SK-N-SH treated with all-trans-retinoic acid at 6 μM for 48 hours (cell line): ENCODE results near the gene TUBB1.

Source experiments
- ATAC-seq: fragments of 200-7000 bp; cut with Tn5 transposase; 3 replicates; pipeline ENCODE4 v1.9.1; 2020; ENCODE audit warnings: mild to moderate bottlenecking, moderate library complexity
- ARNTL ChIP-seq: fragments of 450-650 bp; formaldehyde crosslinking; IDR thresholded peaks from 2 replicates; pipeline ENCODE4 v1.5.0; 2020; ENCODE audit warnings: low read depth, mild to moderate bottlenecking, moderate library complexity, borderline replicate concordance
- BACH2 ChIP-seq: fragments of 250-450 bp; sonication (Bioruptor Pico); IDR thresholded peaks from 2 replicates; pipeline ENCODE4 v1.9.0; 2021; ENCODE audit warnings: mild to moderate bottlenecking, borderline replicate concordance
- CSDC2 ChIP-seq: fragments of 250-450 bp; sonication (Bioruptor Pico); IDR thresholded peaks from 2 replicates; pipeline ENCODE4 v1.5.0; 2020; ENCODE audit warnings: mild to moderate bottlenecking, moderate library complexity
- GLIS3 ChIP-seq: fragments of 250-450 bp; sonication (Bioruptor Pico); IDR thresholded peaks from 2 replicates; pipeline ENCODE4 v1.5.0; 2020; ENCODE audit warnings: mild to moderate bottlenecking, moderate library complexity
- PPARA ChIP-seq: fragments of 250-450 bp; sonication (Bioruptor Pico); IDR thresholded peaks from 2 replicates; pipeline ENCODE4 v1.5.0; 2020; ENCODE audit warnings: mild to moderate bottlenecking, borderline replicate concordance
- RARB ChIP-seq: fragments of 250-450 bp; sonication (Bioruptor Pico); IDR thresholded peaks from 2 replicates; pipeline ENCODE4 v1.8.0; 2021; ENCODE audit warnings: mild to moderate bottlenecking, moderate library complexity
- SNAI2 ChIP-seq: fragments of 250-450 bp; sonication (Bioruptor Pico); IDR thresholded peaks from 2 replicates; pipeline ENCODE4 v1.5.0; 2020; ENCODE audit warnings: mild to moderate bottlenecking, moderate library complexity
- ZC3H10 ChIP-seq: fragments of 250-450 bp; sonication (Bioruptor Pico); IDR thresholded peaks from 2 replicates; pipeline ENCODE4 v1.5.1; 2021; ENCODE audit warnings: mild to moderate bottlenecking, moderate library complexity
- ZFP3 ChIP-seq: fragments of 250-450 bp; sonication (Bioruptor Pico); IDR thresholded peaks from 2 replicates; pipeline ENCODE4 v1.5.0; 2020; ENCODE audit warnings: mild to moderate bottlenecking, moderate library complexity
- ZFP30 ChIP-seq: fragments of 450-650 bp; formaldehyde crosslinking; IDR thresholded peaks from 2 replicates; pipeline ENCODE4 v1.5.0; 2022; ENCODE audit warnings: mild to moderate bottlenecking, moderate library complexity
- ZNF565 ChIP-seq: fragments of 450-650 bp; formaldehyde crosslinking; conservative IDR thresholded peaks from 2 replicates; pipeline ENCODE4 v1.5.0; 2020; ENCODE audit warnings: low read depth, mild to moderate bottlenecking, moderate library complexity
- ZNF70 ChIP-seq: fragments of 450-650 bp; formaldehyde crosslinking; IDR thresholded peaks from 2 replicates; pipeline ENCODE4 v1.5.0; 2020; ENCODE audit warnings: mild to moderate bottlenecking, moderate library complexity
- TF ChIP-seq, protein P1 (sequence below): fragments of 250-450 bp; sonication (Bioruptor Pico); IDR thresholded peaks from 2 replicates; pipeline ENCODE4 v1.8.0; 2020; ENCODE audit warnings: mild to moderate bottlenecking, moderate library complexity, borderline replicate concordance
- TF ChIP-seq, protein P2 (sequence below): fragments of 250-450 bp; sonication (Bioruptor Pico); IDR thresholded peaks from 2 replicates; pipeline ENCODE4 v1.5.1; 2020; ENCODE audit warnings: low read depth, mild to moderate bottlenecking, moderate library complexity
- TF ChIP-seq, protein P3 (sequence below): fragments of 250-450 bp; sonication (Bioruptor Pico); IDR thresholded peaks from 2 replicates; pipeline ENCODE4 v1.5.0; 2020; ENCODE audit warnings: mild to moderate bottlenecking, moderate library complexity
- TF ChIP-seq, protein P4 (sequence below): fragments of 250-450 bp; sonication (Bioruptor Pico); IDR thresholded peaks from 2 replicates; pipeline ENCODE4 v1.5.1; 2021; ENCODE audit warnings: mild to moderate bottlenecking, moderate library complexity

The TUBB1 gene

DNA sequence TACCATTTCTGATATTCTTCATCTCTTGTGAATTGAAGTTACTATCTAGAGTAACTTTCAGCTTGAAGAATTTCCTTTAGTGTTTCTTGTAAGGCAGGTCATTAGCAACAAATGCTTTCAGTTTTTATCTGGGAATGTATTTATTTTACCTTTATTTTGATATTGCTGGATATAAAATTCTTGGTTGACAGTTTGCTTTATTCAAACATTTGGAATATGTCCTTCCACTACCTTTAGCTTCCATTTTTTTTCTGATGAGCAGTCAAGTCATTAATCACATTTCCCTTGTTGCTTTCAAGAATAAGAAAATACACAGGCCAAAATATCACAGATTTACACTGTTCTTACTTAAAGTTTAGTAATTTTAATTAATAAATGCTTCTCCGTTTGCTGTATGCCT, 43.9 kb upstream of the TUBB1 start:
- ATAC-seq = no peak
- TF ChIP-seq, protein P1, sequence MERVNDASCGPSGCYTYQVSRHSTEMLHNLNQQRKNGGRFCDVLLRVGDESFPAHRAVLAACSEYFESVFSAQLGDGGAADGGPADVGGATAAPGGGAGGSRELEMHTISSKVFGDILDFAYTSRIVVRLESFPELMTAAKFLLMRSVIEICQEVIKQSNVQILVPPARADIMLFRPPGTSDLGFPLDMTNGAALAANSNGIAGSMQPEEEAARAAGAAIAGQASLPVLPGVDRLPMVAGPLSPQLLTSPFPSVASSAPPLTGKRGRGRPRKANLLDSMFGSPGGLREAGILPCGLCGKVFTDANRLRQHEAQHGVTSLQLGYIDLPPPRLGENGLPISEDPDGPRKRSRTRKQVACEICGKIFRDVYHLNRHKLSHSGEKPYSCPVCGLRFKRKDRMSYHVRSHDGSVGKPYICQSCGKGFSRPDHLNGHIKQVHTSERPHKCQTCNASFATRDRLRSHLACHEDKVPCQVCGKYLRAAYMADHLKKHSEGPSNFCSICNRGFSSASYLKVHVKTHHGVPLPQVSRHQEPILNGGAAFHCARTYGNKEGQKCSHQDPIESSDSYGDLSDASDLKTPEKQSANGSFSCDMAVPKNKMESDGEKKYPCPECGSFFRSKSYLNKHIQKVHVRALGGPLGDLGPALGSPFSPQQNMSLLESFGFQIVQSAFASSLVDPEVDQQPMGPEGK (CRISPR knock-in tag) = no peak
- TF ChIP-seq, protein P2, sequence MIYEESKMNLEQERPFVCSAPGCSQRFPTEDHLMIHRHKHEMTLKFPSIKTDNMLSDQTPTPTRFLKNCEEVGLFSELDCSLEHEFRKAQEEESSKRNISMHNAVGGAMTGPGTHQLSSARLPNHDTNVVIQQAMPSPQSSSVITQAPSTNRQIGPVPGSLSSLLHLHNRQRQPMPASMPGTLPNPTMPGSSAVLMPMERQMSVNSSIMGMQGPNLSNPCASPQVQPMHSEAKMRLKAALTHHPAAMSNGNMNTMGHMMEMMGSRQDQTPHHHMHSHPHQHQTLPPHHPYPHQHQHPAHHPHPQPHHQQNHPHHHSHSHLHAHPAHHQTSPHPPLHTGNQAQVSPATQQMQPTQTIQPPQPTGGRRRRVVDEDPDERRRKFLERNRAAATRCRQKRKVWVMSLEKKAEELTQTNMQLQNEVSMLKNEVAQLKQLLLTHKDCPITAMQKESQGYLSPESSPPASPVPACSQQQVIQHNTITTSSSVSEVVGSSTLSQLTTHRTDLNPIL (CRISPR knock-in tag) = no peak
- TF ChIP-seq PPARA (CRISPR knock-in tag) (no peak), CSDC2 (CRISPR knock-in tag) (no peak), RARB (CRISPR knock-in tag) (no peak), ZNF565 (CRISPR knock-in tag) (no peak)

GRCh38 chr20:58976061-58976730, 43.0 kb upstream of the TUBB1 start:
- TF ChIP-seq PPARA (CRISPR knock-in tag) = no peak
- no peak for TF ChIP-seq SNAI2 (CRISPR knock-in tag)
- no peak for TF ChIP-seq ZFP3 (CRISPR knock-in tag)
- TF ChIP-seq, all 23 proteins: peak for 0
- ATAC-seq = no peak

GRCh38 chr20:58978351-58979190, 40.7 kb upstream of the TUBB1 start:
- no peak for ATAC-seq
- no peak for TF ChIP-seq SNAI2 (CRISPR knock-in tag)
- TF ChIP-seq ARNTL (CRISPR knock-in tag) = no peak
- no peak for TF ChIP-seq ZC3H10 (CRISPR knock-in tag)

DNA sequence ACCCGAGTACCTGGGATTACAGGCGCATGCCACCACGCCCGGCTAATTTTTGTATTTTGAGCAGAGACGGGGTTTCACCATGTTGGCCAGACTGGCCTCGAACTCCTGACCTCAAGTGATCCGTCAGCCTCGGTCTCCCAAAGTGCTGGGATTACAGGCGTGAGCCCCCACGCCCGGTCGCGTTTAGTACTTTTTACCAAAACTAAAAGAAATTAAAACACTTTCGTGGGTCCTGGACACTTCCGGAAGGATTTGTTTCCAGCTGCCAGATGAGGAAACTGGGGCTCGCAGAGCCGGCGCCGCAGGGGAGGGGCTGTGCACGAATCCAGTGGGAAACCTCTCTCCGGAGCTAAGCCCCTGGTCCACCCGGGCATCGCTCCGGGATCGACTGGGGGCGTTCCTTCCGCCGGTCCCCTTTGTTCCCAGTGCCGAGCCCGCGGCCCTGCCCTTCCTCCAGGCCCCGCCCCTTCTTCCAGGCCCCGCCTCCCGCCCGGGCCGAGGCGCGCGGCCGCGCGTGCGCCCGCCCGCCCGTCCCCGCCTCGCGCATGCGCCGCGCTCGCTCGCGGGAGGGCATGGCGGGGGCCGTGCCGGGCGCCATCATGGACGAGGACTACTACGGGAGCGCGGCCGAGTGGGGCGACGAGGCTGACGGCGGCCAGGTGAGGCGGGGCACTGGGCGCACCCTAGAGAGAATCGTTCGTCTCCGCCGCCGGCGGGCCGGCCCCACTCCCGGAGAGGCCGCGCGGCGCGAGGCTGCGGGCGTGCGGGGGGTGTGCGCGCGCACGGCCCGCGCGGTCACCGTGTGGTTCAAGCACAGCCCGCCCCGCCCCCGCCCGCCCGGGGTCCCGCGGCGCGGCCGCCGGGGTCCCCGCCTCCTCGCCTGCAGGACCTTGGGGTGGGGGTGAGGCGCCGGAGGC, 38.3 kb upstream of the TUBB1 start, which contains the start of gene NELFCD:
TSS of gene NELFCD (plus strand) at position 546 of the 917 bp plus-strand sequence. CDS start at position 600, 54 bp downstream.
- ATAC-seq = peak; percentile 88
- TF ChIP-seq CSDC2 (CRISPR knock-in tag) (peak; percentile 73; the same call in 1 of the 2 replicates), GLIS3 (CRISPR knock-in tag) (no peak), ZNF70 (0 out of 2 replicates have a peak, but pooled peaks have one; percentile 35), ZFP30 (CRISPR knock-in tag) (no peak), ARNTL (CRISPR knock-in tag) (no peak), BACH2 (CRISPR knock-in tag) (no peak), ZC3H10 (CRISPR knock-in tag) (no peak)
- TF ChIP-seq, protein P2 (CRISPR knock-in tag) = no peak
- TF ChIP-seq, protein P1 (CRISPR knock-in tag) = no peak
- TF ChIP-seq, protein P3, sequence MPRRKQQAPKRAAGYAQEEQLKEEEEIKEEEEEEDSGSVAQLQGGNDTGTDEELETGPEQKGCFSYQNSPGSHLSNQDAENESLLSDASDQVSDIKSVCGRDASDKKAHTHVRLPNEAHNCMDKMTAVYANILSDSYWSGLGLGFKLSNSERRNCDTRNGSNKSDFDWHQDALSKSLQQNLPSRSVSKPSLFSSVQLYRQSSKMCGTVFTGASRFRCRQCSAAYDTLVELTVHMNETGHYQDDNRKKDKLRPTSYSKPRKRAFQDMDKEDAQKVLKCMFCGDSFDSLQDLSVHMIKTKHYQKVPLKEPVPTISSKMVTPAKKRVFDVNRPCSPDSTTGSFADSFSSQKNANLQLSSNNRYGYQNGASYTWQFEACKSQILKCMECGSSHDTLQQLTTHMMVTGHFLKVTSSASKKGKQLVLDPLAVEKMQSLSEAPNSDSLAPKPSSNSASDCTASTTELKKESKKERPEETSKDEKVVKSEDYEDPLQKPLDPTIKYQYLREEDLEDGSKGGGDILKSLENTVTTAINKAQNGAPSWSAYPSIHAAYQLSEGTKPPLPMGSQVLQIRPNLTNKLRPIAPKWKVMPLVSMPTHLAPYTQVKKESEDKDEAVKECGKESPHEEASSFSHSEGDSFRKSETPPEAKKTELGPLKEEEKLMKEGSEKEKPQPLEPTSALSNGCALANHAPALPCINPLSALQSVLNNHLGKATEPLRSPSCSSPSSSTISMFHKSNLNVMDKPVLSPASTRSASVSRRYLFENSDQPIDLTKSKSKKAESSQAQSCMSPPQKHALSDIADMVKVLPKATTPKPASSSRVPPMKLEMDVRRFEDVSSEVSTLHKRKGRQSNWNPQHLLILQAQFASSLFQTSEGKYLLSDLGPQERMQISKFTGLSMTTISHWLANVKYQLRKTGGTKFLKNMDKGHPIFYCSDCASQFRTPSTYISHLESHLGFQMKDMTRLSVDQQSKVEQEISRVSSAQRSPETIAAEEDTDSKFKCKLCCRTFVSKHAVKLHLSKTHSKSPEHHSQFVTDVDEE (CRISPR knock-in tag) = 0 out of 2 replicates have a peak, but pooled peaks have one; percentile 28
- TF ChIP-seq, protein P4, sequence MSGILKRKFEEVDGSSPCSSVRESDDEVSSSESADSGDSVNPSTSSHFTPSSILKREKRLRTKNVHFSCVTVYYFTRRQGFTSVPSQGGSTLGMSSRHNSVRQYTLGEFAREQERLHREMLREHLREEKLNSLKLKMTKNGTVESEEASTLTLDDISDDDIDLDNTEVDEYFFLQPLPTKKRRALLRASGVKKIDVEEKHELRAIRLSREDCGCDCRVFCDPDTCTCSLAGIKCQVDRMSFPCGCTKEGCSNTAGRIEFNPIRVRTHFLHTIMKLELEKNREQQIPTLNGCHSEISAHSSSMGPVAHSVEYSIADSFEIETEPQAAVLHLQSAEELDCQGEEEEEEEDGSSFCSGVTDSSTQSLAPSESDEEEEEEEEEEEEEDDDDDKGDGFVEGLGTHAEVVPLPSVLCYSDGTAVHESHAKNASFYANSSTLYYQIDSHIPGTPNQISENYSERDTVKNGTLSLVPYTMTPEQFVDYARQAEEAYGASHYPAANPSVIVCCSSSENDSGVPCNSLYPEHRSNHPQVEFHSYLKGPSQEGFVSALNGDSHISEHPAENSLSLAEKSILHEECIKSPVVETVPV (CRISPR knock-in tag) = no peak
